Adrenal gland (tissue), 12 donors: ENCODE measurements around the gene PIAS1. TPM values are rescaled to one million over a fixed set of nuclear protein-coding genes. Genes with fewer than 3 reads are reported as not detected.
"Not testable (repeated sequence)": the region's sequence is repeated elsewhere in the genome, so short reads cannot be mapped to it uniquely, and the experiment has no call there.

Source experiments
- DNase-seq, 7 donors: peaks; one replicate each; pipeline ENCODE4 v3.0.0-alpha.2; 2019 to 2020
- H3K27ac ChIP-seq, 5 donors: fragments of 200-600 bp; sonication (generic) in 4 of 5; 1 replicate in 3 of 5; 2 replicates in 2 of 5; pipeline versions ENCODE4 v1.5.1 to v1.8.0; 2016 to 2020; ENCODE audit warnings: mild to moderate bottlenecking in 1 of 5
- H3K27me3 ChIP-seq: fragments of 200-600 bp; 2 replicates; pipeline ENCODE4 v1.8.0; 2021
- H3K36me3 ChIP-seq, 2 donors: fragments of 200-600 bp; replicated peaks in 1 of 2; 1 replicate in 1 of 2; 2 replicates in 1 of 2; pipeline versions ENCODE4 v1.5.1 to v1.8.0; 2018 to 2022
- H3K4me1 ChIP-seq, 2 donors: fragments of 200-600 bp; replicated peaks in 1 of 2; 1 replicate in 1 of 2; 2 replicates in 1 of 2; pipeline versions ENCODE4 v1.5.1 to v1.8.0; 2018 to 2021
- H3K4me3 ChIP-seq, 4 donors: fragments of 200-600 bp; sonication (generic) in 3 of 4; one replicate each; pipeline ENCODE4 v1.5.1; 2016 to 2018
- H3K9me3 ChIP-seq, 3 donors: fragments of 200-600 bp; sonication (generic) in 1 of 3; replicated peaks in 1 of 3; 1 replicate in 2 of 3; 2 replicates in 1 of 3; pipeline versions ENCODE4 v1.5.1 to v1.8.0; 2016 to 2021
- POLR2A ChIP-seq, 2 donors: fragments of 450-650 bp; IDR thresholded peaks; one replicate each; pipeline ENCODE4 v1.6.1; 2017; ENCODE audit warnings: antibody characterized with exemption in 2 of 2, mild to moderate bottlenecking in 2 of 2, moderate library complexity in 1 of 2
- WGBS, 4 donors: extraction: QIAGEN DNeasy Blood & Tissue Kit in 2 of 4; methylation state at CpG; one replicate each; pipeline versions ENCODE4 v1.1.5 to v1.1.7; 2013 to 2017; 5-methylcytosine and 5-hydroxymethylcytosine counted together
- intact Hi-C, 2 donors: fragments of 100-400 bp; cut with DNase I; formaldehyde crosslinking; loops; one replicate each; pipeline versions ENCODE4 v1.14.1 to v1.15.0; 2022 to 2023
- polyA plus RNA-seq, 3 donors: library from polyadenylated mRNA; stranded (reverse); fragments of 200-250 nt in 2 of 3; fragments of 350-450 nt in 1 of 3; fragmentation: Illumina TruSeq in 1 of 3; extraction: RNeasy Lipid Tissue Mini Kit (QIAGEN cat#74804) in 1 of 3; gene quantifications; one replicate each; pipeline ENCODE4 v1.2.3, GENCODE V29; 2013 to 2014
- total RNA-seq, 9 donors: library from RNA; depleted of rRNA in 4 of 9; stranded (reverse); fragments of >200 nt in 4 of 9; fragments of 120-200 nt in 1 of 9; fragmentation: NEBNext Ultra II Directional in 1 of 9; extraction: Animal tissue kit (Norgen Biotek cat#: 25700) in 1 of 9; gene quantifications; one replicate each; pipeline versions ENCODE4 v1.1.0 to v1.2.4, GENCODE V29; 2013 to 2023
- TF ChIP-seq, protein P1 (sequence below), 6 experiments: fragments of 450-650 bp in 4 of 6; fragments of 200-600 bp in 2 of 6; sonication (generic) in 1 of 6; IDR thresholded peaks; 1 replicate in 5 of 6; 2 replicates in 1 of 6; pipeline versions ENCODE4 v1.5.1 to v1.8.0; 2016 to 2021; ENCODE audit warnings: antibody characterized with exemption in 6 of 6, mild to moderate bottlenecking in 2 of 6, moderate library complexity in 1 of 6
- donor health status: healthy with polysubstance abuse.
- donor health status: Bipolar disorder and iron deficiency.
- donor health status: DM: yes; HTN: yes; CAD: no.
- donor health status: DM: no; HTN: no; CAD: no.
- donor health status: DM: no; HTN: no; CAD: no.
- donor health status: DM: yes; HTN: yes; CAD: no.

PIAS1 gene
- total and polyA plus RNA-seq, 12 donors = 12.7 to 60.0 (median 38.8) TPM

GRCh38 chr15:68057758-68058157, 3.6 kb downstream of the PIAS1 start:
- Histone ChIP-seq H3K27me3 (no peaks in the 10 kb centered on the region), H3K9me3 (no peaks in the 10 kb centered on the region), H3K4me3 (peak overlapping the region in 1 of 4 donors; percentile 4), H3K4me1 (peaks cover 12 to 49% of the 10 kb centered on the region in 2 donors), H3K27ac (no peak overlapping the region), H3K36me3 (no peaks in the 10 kb centered on the region)
- intact Hi-C loops = loop anchor here (10.0 kb wide), 3 partner anchors 57 to 193 kb away; no protein-coding TSS in a partner anchor
- DNase-seq = no peak
- WGBS, 4 donors = 74 to 80% (median 76%) methylated on average over 6 of the region's 6 CpGs
- TF ChIP-seq, protein P1, sequence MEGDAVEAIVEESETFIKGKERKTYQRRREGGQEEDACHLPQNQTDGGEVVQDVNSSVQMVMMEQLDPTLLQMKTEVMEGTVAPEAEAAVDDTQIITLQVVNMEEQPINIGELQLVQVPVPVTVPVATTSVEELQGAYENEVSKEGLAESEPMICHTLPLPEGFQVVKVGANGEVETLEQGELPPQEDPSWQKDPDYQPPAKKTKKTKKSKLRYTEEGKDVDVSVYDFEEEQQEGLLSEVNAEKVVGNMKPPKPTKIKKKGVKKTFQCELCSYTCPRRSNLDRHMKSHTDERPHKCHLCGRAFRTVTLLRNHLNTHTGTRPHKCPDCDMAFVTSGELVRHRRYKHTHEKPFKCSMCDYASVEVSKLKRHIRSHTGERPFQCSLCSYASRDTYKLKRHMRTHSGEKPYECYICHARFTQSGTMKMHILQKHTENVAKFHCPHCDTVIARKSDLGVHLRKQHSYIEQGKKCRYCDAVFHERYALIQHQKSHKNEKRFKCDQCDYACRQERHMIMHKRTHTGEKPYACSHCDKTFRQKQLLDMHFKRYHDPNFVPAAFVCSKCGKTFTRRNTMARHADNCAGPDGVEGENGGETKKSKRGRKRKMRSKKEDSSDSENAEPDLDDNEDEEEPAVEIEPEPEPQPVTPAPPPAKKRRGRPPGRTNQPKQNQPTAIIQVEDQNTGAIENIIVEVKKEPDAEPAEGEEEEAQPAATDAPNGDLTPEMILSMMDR (IDR thresholded peaks at IDR 0.05) = no peak
- no peak for TF ChIP-seq POLR2A (IDR thresholded peaks at IDR 0.05)

DNA sequence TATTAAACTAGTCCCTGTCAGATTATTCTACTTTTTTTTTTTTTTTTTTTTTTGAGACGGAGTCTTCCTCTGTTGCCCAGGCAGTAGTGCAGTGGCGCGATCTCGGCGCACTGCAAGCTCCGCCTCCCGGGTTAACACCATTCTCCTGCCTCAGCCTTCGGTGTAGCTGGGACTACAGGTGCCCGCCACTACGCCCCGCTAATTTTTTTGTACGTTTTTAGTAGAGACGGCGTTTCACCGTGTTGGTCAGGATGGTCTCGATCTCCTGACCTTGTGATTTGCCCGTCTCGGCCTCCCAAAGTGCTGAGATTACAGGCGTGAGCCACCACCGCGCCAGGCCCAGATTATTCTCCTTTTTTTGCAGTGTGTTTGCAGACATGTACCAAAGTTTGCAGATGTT, 4.9 kb downstream of the PIAS1 start:
- not testable (repeated sequence) for H3K4me3 ChIP-seq, H3K9me3 ChIP-seq, DNase-seq, H3K36me3 ChIP-seq, H3K27me3 ChIP-seq, H3K27ac ChIP-seq
- 96% methylated on average over 21 of the region's 21 CpGs for WGBS, 4 donors
- H3K4me1 ChIP-seq = peaks cover 18 to 57% of the 10 kb centered on the region in 2 donors
- intact Hi-C loops = loop anchor here (10.0 kb wide), 3 partner anchors 56 to 194 kb away; no protein-coding TSS in a partner anchor

DNA sequence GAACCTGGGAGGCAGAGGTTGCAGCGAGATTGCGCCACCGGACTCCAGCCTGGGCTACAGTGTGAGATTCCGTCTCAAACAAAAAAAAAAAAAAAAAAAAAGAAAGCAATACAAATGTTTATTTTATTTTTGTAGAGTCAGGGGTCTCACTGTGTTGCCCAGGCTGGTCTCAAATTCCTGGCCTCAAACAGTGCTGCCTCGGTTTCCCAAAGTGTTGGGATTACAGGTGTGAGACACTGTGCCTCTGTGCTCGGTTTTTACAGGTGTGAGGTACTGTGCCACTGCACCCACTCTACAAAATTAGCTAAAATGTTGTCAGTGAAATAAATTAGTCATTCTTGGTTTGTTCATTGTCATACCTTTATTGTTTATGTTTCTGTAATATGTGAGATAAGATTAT, 5.5 kb downstream of the PIAS1 start:
- H3K27ac ChIP-seq = no peak overlapping the region
- intact Hi-C loops = loop anchor here (10.0 kb wide), 3 partner anchors 55 to 195 kb away; no protein-coding TSS in a partner anchor
- H3K27me3 ChIP-seq = no peaks in the 10 kb centered on the region
- TF ChIP-seq POLR2A (IDR thresholded peaks at IDR 0.05) = no peak
- H3K36me3 ChIP-seq = no peaks in the 10 kb centered on the region
- no peaks in the 10 kb centered on the region for H3K9me3 ChIP-seq
- DNase-seq = no peak
- H3K4me3 ChIP-seq = no peak overlapping the region
- H3K4me1 ChIP-seq = peaks cover 18 to 63% of the 10 kb centered on the region in 2 donors
- 94 to 97% (median 95%) methylated on average over 6 of the region's 6 CpGs for WGBS, 4 donors

- Histone ChIP-seq H3K27me3 (no peaks in the 10 kb centered on the region), H3K9me3 (no peaks in the 10 kb centered on the region), H3K27ac (no peak overlapping the region), H3K36me3 (no peaks in the 10 kb centered on the region), H3K4me1 (peaks cover 14 to 60% of the 10 kb centered on the region in 2 donors), H3K4me3 (no peak overlapping the region)
- intact Hi-C loops = no loop called here
- TF ChIP-seq, protein P1 (IDR thresholded peaks at IDR 0.05) = no peak
- no peak for TF ChIP-seq POLR2A (IDR thresholded peaks at IDR 0.05)
- WGBS, 4 donors = 79 to 83% (median 82%) methylated on average over 2 of the region's 2 CpGs
- DNase-seq = no peak
These were observed 7.1 kb downstream of the PIAS1 start for GRCh38 chr15:68061171-68061570.

DNA sequence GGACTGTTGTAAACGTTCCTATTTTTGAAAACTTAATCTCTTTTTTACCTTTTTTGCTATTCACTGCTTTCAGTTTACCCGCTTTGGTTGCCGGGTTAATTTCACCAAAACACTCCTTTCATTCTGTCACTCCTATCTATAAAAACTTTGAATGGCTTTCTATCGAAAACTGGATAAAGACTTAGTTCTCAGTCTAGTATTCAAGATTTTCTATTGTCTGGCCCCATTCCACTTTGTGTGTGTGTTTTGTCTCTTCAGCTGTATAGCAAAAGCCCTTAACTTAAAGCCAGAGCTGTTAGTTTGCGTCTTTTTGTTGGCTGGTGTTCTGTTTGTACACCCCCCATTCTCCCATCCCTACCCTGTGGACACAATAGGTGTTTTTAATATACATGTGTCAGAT, 7.5 kb downstream of the PIAS1 start:
- Histone ChIP-seq H3K36me3 (no peaks in the 10 kb centered on the region), H3K27ac (no peak overlapping the region), H3K4me3 (no peak overlapping the region), H3K4me1 (peaks cover 10 to 55% of the 10 kb centered on the region in 2 donors), H3K27me3 (no peaks in the 10 kb centered on the region), H3K9me3 (no peaks in the 10 kb centered on the region)
- no peak for DNase-seq
- WGBS, 4 donors = 86 to 90% (median 88%) methylated on average over 5 of the region's 5 CpGs
- intact Hi-C loops = no loop called here
- no peak for TF ChIP-seq POLR2A (IDR thresholded peaks at IDR 0.05)
- TF ChIP-seq, protein P1 (IDR thresholded peaks at IDR 0.05) = no peak
